GM12874 (cell line): ENCODE results near the gene ANKRD40CL.

Source experiments
- TF ChIP-seq, protein P1 (sequence below): IDR thresholded peaks from 2 replicates; pipeline ENCODE4 v1.5.1; 2011; ENCODE audit warnings: low read depth, mild to moderate bottlenecking, control low read depth, low read length, moderate library complexity; ENCODE audit not compliant: insufficient read depth

The ANKRD40CL gene

DNA sequence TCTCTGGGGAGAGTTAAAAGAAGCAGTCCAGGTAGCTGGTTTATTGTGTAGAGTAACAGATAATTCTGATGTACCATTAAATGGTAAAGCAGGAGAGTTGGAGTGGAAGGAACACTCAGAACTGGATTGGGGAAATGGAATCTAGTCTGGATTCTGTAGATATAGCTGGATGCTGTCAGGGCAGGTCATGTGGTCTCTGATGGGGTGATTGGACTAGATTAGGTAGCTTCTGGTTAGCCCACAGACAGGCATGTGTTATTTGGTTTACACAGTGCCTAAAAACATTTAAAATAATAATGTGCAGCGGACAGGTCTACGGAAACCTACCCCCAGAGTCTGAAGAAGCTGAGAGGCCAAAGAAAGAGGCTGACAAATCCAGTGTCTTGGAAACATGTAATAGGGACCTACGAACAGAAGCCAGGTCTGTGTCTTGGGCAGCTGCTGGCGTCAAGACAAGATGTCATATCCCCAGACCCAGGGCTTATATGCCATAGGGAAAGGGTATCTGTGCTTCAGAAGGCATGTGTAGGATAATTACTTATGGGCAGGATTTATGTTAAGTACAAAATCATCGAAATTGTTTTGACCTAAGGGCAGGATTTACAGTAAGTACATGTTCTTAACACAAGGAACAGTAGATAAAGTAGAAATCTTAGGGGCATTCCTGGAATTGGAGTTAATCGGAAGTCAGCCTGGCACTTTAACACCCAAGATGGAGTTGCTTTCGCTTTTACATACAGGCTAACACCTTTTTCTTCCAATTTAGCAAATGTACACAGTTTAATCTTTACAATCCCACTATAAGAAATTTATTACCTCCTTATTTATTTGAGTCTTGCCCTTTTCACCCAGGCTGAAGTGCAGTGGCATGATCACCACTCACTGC is 35.5 kb downstream of the ANKRD40CL start:
- TF ChIP-seq, protein P1, sequence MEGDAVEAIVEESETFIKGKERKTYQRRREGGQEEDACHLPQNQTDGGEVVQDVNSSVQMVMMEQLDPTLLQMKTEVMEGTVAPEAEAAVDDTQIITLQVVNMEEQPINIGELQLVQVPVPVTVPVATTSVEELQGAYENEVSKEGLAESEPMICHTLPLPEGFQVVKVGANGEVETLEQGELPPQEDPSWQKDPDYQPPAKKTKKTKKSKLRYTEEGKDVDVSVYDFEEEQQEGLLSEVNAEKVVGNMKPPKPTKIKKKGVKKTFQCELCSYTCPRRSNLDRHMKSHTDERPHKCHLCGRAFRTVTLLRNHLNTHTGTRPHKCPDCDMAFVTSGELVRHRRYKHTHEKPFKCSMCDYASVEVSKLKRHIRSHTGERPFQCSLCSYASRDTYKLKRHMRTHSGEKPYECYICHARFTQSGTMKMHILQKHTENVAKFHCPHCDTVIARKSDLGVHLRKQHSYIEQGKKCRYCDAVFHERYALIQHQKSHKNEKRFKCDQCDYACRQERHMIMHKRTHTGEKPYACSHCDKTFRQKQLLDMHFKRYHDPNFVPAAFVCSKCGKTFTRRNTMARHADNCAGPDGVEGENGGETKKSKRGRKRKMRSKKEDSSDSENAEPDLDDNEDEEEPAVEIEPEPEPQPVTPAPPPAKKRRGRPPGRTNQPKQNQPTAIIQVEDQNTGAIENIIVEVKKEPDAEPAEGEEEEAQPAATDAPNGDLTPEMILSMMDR: no peak

DNA sequence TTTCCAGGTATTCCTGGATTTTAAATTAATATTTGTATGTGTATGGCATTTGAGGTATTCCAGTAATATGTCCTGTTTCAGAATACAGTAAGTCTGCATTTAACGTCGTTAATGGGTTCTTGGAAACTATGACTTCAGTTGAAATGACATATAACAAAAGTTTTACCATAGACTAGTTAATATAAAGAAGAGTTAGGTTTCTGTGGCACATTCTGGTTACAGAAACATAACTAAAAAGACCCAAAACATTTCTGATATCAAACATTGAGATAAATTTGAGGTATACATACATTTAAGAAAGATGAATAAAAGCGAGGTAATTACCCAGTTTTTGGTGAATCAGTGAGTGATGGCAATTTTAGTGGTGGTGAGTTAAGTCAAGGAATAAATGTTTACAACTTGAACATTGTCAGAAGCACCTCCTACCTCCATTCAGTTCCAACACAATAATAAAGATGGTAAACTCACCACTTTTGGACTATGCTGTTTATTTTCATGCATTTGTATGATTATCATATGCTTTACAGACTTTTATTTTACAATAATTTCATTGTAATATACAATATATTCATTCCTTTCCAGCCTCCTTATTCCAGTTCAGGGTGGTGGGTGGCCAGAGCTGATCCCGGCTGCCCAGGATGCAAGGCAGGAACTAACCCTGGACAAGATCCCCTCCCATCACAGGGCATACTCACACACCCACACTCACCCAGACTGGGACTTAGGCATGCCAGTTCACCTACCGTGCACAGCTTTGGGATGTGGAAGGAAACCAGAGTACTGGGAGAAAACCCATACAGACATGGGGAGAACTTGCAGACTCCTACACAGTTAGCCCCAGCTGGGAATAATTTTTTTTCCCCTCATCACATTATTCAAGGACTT is 38.2 kb downstream of the ANKRD40CL start:
- TF ChIP-seq, protein P1: no peak

- TF ChIP-seq, protein P1: no peak
These were observed 39.2 kb downstream of the ANKRD40CL start for GRCh38 chr17:50728112-50728429.

GRCh38 chr17:50725769-50726655 is 41.3 kb downstream of the ANKRD40CL start:
- TF ChIP-seq, protein P1: no peak

GRCh38 chr17:50722746-50723145 is 44.6 kb downstream of the ANKRD40CL start:
- TF ChIP-seq, protein P1: no peak

GRCh38 chr17:50721194-50722010 is 45.9 kb downstream of the ANKRD40CL start:
- TF ChIP-seq, protein P1: no peak
